Endothelial cell (in vitro differentiated cells): Measurements from ENCODE around the gene FILIP1. TPM values are rescaled to one million over a fixed set of nuclear protein-coding genes. Genes with fewer than 3 reads are reported as not detected.

Source experiments
- DNase-seq: peaks from one replicate; pipeline ENCODE4 v3.0.0; 2021; ENCODE audit warnings: low spot score
- H3K27ac Mint-ChIP-seq: one replicate; pipeline ENCODE4 v1.8.0; 2021; ENCODE audit warnings: mixed read lengths, inconsistent platforms; ENCODE audit not compliant: unreplicated experiment
- H3K27me3 Mint-ChIP-seq: one replicate; pipeline ENCODE4 v1.8.0; 2021; ENCODE audit warnings: mild to moderate bottlenecking, moderate library complexity, mixed read lengths, inconsistent platforms; ENCODE audit not compliant: unreplicated experiment
- H3K36me3 Mint-ChIP-seq: one replicate; pipeline ENCODE4 v1.8.0; 2021; ENCODE audit warnings: mild to moderate bottlenecking, low read depth, mixed read lengths, inconsistent platforms; ENCODE audit not compliant: unreplicated experiment
- H3K4me1 Mint-ChIP-seq: one replicate; pipeline ENCODE4 v1.8.0; 2021; ENCODE audit warnings: mild to moderate bottlenecking, mixed read lengths, inconsistent platforms; ENCODE audit not compliant: unreplicated experiment
- H3K4me3 Mint-ChIP-seq: one replicate; pipeline ENCODE4 v1.8.0; 2021; ENCODE audit warnings: mild to moderate bottlenecking, mixed read lengths, inconsistent platforms; ENCODE audit not compliant: unreplicated experiment
- H3K9me3 Mint-ChIP-seq: one replicate; pipeline ENCODE4 v1.8.0; 2021; ENCODE audit warnings: mixed read lengths, inconsistent platforms; ENCODE audit not compliant: unreplicated experiment
- CTCF ChIP-seq: fragments of 200-600 bp; sonication (generic); IDR thresholded peaks from one replicate; pipeline ENCODE4 v1.5.0; 2021; ENCODE audit warnings: antibody characterized with exemption; ENCODE audit not compliant: unreplicated experiment
- total RNA-seq: library from RNA; stranded (reverse); fragmentation: NEBNext Ultra II Directional; extraction: Animal tissue kit (Norgen Biotek cat#: 25700); gene quantifications from one replicate; pipeline ENCODE4 v1.2.1, GENCODE V29; 2021; ENCODE audit not compliant: unreplicated experiment

Gene FILIP1
- total RNA-seq, 1 donor from 2014 or later: 32.0 TPM

GRCh38 chr6:75463908-75464307 is 29.7 kb downstream of the FILIP1 start:
- Mint-ChIP-seq H3K4me1 (peaks cover 3% of the 10 kb centered on the region), H3K27me3 (no peaks in the 10 kb centered on the region), H3K27ac (no peak overlapping the region), H3K36me3 (no peaks in the 10 kb centered on the region), H3K9me3 (no peaks in the 10 kb centered on the region), H3K4me3 (no peak overlapping the region)
- no peak for DNase-seq
- TF ChIP-seq CTCF: no peak

- no peaks in the 10 kb centered on the region for H3K27me3 Mint-ChIP-seq
- TF ChIP-seq CTCF: no peak
- H3K9me3 Mint-ChIP-seq: no peaks in the 10 kb centered on the region
- H3K27ac Mint-ChIP-seq: no peak overlapping the region
- DNase-seq: no peak
- peaks cover 3% of the 10 kb centered on the region for H3K4me1 Mint-ChIP-seq
- H3K36me3 Mint-ChIP-seq: no peaks in the 10 kb centered on the region
- H3K4me3 Mint-ChIP-seq: no peak overlapping the region
Observed at GRCh38 chr6:75463061-75463460, 30.5 kb downstream of the FILIP1 start.

- DNase-seq: no peak
- no peak for TF ChIP-seq CTCF
- H3K4me1 Mint-ChIP-seq: no peaks in the 10 kb centered on the region
- no peaks in the 10 kb centered on the region for H3K36me3 Mint-ChIP-seq
- H3K27me3 Mint-ChIP-seq: no peaks in the 10 kb centered on the region
- H3K9me3 Mint-ChIP-seq: no peaks in the 10 kb centered on the region
- H3K27ac Mint-ChIP-seq: no peak overlapping the region
- H3K4me3 Mint-ChIP-seq: no peak overlapping the region
Observed at GRCh38 chr6:75460681-75461080, 32.9 kb downstream of the FILIP1 start.

GRCh38 chr6:75458895-75459294 is 34.7 kb downstream of the FILIP1 start:
- Mint-ChIP-seq H3K27me3 (no peaks in the 10 kb centered on the region), H3K27ac (no peak overlapping the region), H3K4me3 (no peak overlapping the region), H3K36me3 (no peaks in the 10 kb centered on the region), H3K4me1 (no peaks in the 10 kb centered on the region), H3K9me3 (no peaks in the 10 kb centered on the region)
- no peak for TF ChIP-seq CTCF
- no peak for DNase-seq

- TF ChIP-seq CTCF: no peak
- H3K9me3 Mint-ChIP-seq: no peaks in the 10 kb centered on the region
- no peak overlapping the region for H3K27ac Mint-ChIP-seq
- DNase-seq: no peak
- no peak overlapping the region for H3K4me3 Mint-ChIP-seq
- peaks cover 5% of the 10 kb centered on the region for H3K36me3 Mint-ChIP-seq
- H3K27me3 Mint-ChIP-seq: peaks cover 3% of the 10 kb centered on the region
- H3K4me1 Mint-ChIP-seq: no peaks in the 10 kb centered on the region
Observed at GRCh38 chr6:75450903-75451302, 42.7 kb downstream of the FILIP1 start.
